IPS DF 19.7 (cell line): ENCODE results near the gene KLHL28.
"Not testable (repeated sequence)": the region's sequence is repeated elsewhere in the genome, so short reads cannot be mapped to it uniquely, and the experiment has no call there.

ENCODE experiments used
- DNase-seq: peaks from one replicate; pipeline ENCODE4 v3.0.0-alpha.2; 2013; ENCODE audit warnings: low read depth, low spot score

KLHL28 gene

DNA sequence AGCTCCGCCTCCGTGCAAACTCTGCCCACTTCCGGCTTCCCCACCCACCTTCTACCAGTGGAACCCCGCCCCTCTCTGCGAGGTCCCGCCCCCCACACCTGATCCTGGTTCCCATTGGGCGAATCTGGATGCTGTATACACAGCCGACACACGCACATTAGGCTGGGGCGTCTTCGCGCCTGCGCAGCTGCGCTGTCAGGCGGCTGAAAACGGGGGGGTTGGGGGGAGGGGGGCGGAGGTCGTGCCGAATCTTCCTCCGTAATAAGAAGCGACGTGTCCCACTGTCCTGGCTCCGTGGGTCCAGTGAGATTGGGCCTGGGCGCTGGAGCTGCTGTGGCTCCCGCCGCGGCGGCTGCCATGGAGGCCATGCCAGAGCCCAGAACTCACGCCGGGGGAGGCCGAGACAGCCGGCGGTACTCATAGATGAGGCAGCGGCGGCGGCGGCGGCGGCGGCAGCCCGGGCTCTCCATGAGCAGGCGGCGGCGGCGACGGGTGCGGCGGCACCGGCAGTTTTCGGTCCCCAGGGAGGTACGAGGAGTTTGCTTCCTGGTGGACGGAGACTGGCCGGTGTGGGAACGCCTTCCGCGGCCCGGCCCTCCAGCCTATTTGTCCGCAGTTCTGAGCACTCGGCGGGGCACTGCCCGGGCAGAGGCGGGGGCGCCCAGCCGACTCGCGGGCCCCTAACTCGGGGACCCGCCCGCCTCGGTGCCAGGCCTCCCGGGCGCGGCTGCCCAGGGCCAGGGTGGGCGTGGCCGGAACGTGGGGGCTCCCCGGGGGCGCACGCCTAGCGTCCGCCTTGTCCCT is 64.5 kb downstream of the KLHL28 start:
- peak; percentile 82 for DNase-seq

DNA sequence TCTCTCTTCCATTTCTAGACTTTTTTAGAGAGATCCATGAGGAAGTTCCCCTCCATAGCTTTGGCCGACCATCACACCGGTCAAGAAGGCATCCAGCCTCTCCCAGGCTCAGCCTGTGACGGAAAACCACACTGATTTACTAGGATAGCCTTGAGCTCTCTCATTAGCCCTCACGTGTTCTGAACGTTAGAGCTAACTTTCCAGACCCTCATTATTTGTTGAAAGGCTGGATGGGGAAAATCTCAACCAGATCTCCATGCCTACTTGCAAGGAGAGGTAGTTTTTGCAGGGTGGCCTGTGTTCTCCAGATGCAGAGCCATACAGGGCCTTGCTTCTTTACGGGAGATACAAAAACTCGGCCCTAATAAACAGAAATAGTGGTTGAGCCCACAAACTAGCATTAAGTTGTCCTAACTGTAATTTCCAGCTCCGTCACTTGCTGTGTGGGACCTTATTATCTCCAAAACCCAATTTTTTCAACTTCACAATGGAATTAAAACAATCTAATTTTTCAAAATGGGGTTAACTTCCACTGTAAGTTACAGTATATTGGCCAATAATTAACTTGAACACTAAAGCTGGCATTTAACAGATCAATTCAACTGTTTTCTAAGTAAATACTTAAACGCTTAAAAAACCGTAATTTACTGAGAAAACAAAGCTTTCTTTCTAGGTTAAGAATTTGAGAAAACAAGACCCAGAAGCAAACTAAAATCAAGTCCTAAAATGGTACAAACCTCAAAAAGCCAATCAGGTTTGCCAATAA is 65.3 kb downstream of the KLHL28 start:
- DNase-seq, result no peak

DNA sequence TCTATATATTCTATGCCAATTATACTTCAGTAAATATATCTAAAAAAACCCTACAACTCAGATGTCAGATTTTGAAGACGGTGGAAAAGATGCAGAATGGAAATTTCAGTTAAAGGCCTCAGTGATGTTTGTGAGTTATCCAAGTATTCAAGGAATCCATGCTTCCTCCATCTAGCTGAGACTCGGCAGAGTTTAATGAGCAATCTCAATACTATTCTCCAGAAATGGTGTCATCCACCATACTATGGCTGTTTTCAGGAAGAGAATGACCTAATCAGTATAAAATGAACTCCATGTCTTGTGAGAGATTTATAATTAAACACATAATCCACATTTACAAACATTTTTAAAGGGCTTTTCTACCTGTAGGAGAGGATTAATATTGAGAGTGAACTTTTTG is 66.0 kb downstream of the KLHL28 start:
- no peak for DNase-seq

DNA sequence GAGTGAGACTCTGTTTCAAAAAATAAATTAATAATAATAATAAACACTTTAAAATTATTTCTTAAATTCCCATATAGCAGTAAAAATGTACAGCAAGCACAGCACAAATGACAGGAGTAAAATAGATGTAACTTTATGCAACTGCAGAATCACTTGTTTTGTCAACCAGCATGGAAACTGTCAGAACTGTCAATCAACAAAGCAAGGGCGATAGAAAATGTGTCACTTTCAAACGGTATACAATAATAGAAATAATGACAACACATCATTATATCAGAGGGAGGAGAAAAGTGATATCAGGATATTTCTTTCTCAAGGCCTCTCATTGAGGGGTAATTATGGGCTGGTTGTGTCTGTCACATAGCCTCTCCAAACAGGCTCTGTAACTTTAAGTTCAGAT is 68.2 kb downstream of the KLHL28 start:
- no peak for DNase-seq

DNA sequence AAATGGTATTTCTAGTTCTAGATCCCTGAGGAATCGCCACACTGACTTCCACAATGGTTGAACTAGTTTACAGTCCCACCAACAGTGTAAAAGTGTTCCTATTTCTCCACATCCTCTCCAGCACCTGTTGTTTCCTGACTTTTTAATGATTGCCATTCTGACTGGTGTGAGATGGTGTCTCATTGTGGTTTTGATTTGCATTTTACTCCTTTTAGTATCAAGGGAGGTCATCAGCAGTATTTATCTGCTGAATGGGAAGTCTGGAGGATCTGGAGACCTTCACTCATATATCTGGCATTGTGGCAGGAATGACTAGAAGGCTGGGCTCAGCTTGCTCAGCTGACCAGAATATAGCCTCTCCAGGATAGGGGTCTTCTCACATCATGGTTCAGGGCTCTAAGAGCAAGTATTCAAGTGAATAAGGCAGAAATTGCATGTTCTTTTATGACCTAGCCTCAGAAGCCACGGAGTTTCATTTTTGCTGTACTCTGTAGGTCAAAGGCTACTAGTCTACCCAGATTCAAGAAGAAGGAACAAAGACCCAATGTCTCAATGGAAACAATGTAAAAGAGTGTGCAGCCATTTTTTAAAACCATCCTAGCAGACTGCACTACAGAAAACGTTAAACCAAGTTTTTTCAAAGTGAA is 69.9 kb downstream of the KLHL28 start:
- not testable (repeated sequence) for DNase-seq

DNA sequence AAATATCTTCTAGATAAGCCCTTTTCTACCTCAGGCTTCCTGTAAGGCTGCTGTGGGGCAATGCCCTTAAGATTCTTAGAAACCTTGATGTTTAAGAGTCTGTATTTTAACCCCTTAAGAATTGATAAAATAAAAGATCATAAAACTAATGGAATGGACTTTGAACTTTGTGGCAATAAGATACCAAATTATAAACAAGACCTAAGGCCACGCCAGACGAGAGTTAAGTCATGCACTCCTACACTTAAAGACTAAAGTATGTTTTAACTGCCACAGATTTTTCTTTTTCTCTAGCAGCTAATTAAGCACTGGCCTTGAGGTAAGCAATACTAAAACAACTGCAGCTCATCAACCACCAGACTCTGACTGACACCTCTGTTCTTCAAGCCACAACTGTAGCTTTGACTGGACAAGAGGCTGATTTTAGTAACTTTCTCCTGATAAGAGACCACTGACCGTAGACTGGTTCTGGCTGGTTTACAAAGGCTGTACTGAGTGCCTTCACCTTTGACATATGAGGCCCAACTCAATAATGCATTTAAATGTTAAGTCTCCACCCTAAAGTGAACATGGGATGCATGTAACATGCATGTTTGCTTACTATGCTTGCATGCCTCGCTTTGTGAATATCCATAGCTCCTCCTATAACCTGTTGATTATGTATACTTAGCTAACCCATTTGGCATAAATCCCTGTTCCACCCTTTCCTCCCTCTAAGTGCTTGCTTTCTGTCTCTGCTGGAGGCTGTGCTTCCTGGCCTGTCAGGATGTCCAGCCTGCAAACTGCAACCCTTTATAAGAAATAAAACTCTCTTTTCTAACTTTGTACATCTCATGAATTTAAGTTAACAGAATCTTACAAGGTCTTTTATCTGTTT is 71.9 kb downstream of the KLHL28 start:
- DNase-seq, result no peak

DNA sequence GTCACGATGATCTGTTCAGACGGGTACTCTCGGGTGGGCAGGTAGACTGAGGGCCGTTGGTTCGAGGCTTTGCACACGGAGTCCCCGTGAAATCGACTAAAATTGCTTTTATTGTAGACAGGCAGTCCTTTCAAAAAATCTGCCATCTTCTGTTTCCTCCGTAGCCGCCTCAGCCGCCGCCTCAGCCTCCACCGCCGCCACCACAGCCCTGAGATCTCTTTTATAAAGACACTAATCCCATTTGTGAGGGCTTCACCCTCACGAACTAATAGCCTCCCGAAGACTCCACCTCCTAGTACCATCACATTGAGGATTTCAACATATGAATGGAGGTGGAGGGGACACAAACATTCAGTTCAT is 74.2 kb downstream of the KLHL28 start:
- DNase-seq, result no peak

DNA sequence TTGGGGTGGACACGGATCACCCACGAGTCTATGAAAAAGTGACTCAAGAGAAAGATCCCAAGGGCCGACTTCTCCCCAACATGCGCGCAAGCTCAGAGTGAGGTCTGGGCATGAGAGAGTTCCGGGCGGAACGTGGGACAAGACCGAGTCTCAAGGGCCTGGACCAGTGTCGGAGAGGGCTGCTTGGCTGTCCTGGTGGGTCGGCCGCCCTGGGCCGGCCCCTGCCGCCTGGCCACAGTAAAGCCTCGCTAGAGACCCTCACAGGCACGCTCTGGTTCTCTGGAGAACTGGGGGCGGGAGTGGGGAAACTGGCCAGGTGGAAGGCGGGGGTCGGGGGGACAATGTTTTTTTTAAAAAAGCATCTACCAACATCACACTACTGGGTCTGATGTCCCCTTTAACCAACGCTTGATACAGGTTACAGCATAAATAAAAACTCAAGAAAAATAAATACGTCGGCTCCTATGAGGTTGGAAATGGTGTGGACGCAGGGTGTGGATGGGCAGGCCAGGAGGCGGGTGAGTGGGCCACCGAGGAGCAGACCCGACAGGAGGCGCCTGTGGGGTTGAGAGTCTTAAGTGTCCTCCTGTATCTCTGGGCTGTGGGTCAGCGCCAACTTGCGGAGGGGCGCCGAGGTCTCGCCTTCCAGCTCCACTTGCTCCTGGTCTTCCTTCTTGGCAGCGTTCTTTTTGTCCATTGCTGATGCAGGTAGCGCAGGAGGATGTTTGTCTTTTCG is 74.7 kb downstream of the KLHL28 start:
- no peak for DNase-seq

DNA sequence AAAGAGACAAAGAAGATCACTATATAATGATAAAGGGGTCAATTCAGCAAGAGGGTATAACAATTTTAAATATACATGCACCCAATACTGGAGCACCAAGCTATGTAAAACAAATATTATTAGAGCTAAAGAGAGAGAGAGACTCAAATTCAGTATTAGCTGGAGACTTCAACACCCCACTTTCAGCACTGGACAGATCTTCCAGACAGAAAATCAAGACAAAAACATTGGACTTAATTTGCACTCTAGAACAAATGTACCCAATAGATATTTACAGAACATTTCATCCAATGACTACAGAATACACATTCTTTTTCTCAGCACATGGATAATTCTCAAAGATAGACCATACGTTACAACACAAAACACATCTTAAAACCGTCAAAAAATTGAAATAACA is 81.0 kb downstream of the KLHL28 start:
- no peak for DNase-seq
